GM21529 (cell line): ENCODE results near the gene SLCO2A1.

ENCODE experiments used
- ATAC-seq: cut with Tn5 transposase; IDR thresholded peaks from one replicate; pipeline ENCODE4 v1.9.1; 2021; ENCODE audit not compliant: unreplicated experiment

SLCO2A1 gene

DNA sequence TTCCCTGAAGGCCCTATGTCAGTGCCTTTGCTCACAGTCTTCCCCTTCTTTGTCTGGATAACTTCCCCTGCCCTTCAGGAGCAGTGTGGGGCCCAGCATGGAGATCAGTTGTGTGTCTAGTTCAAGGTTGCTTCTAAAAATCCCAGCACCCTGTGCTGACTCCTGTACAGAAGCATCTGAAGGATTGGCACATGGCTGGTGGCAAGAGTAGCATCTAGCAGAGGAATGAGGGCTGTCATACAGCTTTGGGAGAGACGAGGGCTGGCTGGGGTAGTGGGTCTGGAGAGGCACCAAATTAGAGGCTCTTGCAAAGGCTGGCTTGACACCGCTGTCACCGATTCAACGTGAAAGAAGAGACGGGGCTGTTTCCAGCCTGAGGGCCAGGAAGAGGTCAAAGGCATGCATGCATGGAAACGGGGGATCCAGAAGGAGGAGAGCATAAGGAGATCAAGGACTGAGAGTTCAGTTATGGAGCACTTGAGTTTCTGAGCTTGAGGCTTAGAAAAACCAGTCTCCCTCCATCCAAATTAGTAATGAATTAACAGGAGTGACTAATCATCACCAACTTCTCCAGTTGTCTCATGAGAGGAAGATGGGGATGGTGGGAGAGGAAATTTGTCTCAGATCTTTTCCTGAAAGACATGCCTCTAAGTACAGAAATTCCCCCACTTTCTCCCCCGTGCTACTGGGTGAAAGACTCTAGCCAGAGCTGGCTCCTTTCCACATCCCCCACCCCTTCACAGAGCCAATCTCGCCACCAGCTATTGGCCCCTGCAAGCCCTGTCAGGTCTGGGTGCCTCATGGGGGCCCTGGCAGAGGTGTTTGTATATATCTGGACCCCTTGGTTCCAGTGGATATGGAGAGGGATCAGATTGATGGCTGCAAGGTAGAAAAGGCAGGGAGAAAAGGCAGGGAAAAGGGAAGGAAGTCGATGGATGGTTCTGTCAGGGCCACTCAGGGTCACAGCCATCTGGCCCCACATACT lies 45.9 kb downstream of the SLCO2A1 start:
- ATAC-seq = no peak

DNA sequence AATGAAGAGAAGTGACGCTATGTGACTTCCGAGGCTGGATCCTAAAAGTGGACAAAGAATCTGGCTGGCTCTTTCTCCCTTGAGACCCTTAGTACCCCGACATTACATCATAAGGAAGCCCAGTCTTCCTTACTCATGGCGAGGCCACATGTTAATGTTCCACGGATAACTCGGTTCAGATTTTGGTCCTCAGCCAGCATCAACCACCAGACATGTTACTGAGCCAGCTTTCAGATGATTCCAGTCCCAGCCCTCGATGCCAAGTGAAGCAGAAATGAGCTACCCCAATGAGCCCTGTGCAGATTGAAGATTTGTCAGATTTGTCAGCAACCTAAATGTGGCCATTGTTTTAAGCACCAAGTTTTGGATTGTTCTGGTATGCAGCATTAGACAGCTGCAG lies 46.6 kb downstream of the SLCO2A1 start:
- ATAC-seq = no peak

DNA sequence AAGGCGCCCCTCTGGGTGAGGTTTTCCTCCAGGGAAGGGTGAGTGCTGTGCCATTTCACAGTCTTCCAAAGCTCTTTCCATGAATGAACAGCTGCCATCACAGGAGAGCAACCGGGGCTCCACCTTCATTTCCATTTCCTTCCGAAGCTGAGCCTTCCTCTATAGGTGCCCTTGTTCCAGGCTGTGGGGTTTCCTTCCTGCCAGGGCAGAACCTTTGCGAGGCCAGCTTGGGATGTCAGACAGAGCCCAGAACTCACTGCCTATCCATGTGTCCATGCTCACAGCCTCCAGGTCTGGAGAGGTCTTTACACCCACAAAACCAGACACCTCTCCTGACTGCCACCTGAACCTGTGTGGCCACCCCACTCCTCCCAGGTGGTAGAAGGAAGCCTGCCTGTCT lies 49.2 kb downstream of the SLCO2A1 start:
- no peak for ATAC-seq

DNA sequence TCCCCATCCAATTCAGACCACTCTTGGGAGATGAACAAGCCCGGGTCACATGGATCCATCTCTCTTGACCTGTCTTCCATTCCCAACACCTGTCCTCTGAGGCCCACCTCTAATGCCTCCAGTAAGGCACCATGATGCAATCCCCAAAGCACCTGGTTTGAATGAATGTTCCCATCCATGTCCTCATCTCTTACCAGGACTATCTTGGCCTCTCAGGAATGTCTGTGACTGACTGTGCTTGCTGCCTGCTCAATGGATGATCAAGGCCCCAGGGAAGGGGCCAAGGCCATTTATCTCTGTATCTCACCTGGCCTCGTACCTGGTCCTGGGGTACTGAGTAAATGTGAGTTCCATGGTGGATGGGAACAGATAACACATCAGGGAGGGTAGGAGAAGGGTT lies 49.7 kb downstream of the SLCO2A1 start:
- ATAC-seq = no peak

DNA sequence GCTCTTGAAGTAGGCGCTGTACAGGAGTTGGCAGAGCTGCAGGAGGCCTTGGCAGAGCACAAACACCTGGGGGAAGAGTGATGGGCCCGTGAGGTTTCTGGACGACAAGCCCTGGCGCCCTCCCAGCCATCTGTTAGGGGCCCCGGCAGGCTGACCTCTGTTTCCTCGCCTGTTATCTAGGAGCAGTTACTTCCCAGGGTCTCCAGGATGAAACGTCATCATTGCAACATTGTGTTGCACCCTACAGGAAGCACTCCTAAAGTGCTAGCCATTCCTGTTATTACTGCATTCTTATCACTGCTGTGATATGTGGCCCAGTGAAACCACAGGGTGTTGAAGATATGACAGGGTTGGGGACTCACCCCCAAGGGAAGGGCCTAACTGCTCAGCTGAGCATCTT lies 50.2 kb downstream of the SLCO2A1 start:
- no peak for ATAC-seq

DNA sequence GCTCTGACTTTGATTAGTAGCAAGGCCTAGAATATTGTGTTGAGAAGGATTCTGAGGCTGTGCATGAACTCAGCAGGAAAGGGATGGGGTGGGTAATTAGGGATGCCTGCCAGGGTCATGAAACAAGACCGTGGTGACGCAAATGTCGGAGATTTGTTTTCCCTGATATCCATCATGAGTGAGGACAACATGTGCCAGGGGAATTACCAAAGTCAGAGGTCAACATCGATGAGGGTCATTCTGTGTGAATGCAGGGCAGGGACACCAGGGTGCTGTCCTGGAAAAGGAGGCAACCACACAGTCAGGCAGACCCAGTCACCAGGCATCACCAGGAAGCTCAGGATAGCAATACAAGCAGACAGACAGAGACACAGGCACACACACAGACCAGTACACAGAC lies 52.2 kb downstream of the SLCO2A1 start:
- no peak for ATAC-seq

DNA sequence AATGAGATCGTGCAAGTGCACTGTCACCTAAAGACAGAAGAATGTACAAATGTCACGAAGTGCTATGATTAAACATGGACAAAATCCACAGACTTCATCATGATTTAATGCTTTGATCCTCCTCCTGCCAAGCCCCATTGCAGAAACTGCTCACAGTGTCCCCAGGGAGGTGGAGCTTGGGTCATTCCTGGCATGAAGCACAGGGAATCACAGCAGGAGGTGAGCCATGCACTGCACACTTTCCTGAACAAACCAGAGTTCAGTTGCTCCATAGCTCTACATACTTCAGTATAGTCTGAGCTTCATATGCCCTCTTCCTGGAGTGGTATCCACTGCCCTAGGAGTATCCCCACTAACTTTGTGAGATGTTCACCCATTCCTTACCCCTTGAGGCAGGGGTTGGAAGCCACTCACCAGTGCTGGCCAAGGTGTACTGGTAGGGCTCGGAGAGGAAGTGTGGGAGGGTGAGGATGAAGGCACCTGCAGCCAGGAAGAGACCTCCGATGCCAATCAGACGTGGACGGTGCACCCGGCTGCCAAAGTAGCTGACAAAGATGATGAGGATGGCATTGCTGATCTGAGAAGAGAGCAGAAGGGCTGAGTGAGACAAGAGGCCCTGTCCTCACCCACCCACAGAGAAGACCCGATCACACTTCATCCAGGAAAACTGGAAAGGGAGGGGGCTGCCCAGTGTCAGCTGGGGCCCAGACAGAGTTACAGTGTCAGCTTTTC lies 56.3 kb downstream of the SLCO2A1 start:
- ATAC-seq = no peak

DNA sequence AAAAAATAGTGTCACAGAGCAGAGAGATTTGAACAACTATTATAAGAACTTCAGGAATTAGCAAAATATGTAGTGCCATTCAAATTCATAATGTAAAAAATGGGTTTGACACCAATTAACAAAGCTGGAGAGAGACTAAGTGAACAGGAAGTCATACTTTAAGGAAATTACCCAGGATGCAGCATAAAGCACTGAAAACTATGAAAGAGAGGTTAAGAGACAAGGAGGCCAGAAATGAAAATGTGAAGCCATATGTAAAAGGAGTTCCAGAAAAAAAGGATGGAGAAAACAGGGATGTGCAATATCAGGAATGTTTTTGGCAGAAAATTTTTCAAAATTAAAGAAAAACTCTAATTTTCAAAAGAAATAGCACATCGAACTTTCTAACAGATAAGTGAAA lies 57.6 kb downstream of the SLCO2A1 start:
- no peak for ATAC-seq

DNA sequence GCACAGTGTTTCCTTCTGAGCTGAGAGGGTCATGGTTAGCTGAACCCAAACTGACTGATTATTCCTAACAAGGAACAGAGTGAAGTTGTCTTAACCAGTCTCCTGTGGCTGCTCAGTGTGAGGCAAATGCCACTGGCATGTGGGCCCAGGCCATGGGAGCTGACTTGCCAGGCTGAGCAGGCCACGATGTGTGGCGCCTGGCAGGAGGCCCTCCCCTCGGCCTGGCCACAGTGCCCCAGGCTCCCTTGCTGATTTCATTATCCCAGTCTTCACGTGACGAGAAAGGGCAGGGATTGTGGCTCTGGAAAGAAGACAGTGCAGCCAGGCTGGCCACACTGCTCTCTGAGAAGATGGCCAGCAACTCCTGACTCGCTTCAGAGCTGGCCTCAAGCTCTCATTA lies 58.8 kb downstream of the SLCO2A1 start:
- no peak for ATAC-seq

DNA sequence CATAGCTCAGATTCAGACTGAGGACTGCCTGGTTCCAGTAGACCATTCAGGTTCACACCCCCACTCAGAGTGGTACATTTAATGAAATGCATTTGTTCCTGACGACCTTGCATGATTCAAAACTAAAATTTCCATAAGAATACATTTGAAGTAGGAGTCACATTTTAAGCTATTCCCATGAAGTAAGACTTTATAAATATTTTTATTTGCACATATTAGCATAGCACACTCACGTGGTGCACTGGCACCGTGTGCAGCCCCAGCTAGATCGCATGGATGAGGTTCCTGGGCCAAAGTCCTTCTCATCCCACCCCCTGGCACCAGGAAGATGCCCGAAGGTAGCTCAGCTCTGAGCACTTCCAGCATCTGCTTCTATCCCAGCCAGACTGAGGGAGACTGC lies 59.4 kb downstream of the SLCO2A1 start:
- no peak for ATAC-seq

DNA sequence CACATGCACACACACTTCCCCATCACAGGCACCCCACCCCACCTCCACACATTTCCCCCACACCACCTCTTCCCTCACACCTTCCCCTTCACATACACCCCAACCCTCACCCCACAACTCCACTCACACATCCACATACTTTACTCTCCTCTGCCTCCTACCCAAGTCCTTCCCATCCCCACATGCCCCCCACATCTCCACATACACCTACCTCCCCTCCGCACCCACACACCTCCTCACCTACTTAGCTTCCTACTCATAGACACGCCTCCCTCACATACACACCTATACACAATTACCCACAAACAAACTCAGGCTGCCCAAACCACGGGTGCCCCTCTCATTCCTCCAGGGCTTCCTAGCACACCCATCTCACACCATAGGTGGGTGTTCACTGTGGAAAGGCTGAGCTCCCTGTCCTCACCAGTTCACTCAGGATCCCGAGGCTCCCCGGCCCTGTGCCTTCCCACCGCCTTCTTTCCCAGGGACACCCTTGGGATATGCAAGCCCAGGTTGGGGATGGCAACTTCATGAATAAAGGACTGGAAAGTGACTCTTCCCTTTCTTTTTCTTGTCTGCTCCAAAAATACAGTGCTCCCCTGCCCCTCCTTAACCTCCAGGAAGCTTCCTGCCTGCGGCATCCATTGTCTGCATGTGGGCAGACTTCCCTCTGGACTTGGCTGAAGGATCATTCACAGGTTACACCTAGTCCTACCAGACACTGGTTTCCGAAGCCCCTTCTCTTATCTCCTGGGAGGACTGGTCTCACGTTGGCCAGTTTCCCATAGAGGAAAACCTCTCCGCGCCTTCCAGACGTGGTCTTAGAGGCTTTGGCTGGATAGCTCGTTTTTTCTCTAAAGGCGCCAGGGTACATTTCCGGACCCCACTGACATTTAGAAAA lies 61.5 kb downstream of the SLCO2A1 start:
- no peak for ATAC-seq

DNA sequence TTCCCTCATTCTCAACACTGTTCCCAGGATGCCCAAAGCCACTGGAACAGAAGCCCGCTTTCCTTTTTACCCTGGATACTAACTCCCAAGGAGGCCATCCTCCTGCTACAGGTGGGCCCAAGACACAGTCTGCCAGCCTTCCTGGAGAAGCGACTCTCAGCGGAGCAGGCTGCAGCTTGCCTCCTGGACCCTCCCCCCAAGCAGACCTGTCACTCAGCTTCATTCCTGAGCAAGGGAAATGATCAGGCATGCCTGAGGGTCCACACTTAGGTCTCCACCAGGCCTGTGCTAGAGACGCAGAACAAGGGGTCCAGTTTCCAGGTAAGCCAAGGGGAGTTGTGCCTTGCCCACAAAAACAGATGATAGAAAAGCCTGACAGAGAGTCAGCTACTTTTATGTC lies 62.8 kb downstream of the SLCO2A1 start:
- no peak for ATAC-seq

DNA sequence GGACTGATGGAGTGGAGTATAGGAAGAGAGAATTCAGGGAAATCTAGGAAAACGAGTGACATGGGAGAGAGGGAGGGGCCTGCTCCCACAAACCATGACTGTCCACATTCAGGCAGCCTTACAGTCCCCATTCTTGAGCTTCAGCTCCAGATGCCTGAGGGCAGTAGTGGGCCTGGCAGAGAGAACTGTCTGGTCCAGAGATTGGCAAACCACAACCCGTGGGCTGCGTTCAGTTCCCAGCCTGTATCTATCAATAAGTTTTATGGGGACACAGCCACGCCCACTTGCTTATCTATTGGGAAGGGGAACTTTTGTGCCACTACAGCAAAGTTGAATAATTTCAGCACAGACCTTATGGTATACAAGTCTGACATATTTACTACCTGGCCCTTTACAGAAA lies 63.8 kb downstream of the SLCO2A1 start:
- ATAC-seq = no peak

DNA sequence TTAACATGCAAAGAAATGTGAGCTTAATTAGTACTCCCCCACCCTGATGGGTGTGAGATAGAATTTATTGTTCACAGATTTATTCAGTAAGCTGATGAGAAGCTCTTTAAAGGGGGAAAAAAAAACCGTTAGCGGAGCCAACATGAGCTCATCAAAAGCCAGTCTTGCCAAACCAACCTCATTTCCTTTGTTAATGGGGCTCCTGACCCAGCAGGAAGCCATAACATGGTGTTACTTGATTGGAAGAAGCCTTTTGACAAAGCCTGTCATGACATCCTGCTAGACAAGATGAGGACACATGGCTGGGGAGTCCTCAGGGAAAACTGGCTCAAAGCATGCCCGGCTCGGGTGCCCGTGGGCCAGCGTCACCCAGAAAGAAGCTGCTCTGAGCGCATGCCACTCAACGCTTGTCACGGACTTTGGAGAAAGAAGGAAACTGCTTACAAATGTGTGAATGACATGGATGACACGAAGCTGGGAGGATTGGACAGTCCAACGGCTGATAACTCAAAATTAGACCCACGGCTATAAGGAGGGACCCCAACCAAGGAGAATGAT lies 64.6 kb downstream of the SLCO2A1 start:
- ATAC-seq = no peak

DNA sequence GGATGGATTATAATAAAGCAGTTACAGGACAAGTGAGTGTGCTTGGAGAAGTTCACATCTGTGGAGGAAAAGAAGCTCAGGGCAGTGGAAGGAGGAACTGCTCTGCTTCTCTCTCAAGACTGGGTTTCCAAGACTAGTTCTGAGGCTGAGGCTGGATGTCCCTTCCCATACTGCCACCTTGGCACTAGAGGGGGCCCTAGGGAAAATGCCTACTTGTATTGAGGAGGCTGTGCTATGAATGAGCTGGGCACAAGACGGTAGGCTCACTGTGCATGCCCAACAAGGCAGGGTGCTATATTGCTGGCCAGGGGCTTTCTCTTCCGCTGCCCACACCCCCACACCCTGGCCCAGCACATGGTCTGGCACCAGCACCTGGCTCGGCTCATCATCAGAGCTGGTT lies 65.2 kb downstream of the SLCO2A1 start:
- no peak for ATAC-seq

DNA sequence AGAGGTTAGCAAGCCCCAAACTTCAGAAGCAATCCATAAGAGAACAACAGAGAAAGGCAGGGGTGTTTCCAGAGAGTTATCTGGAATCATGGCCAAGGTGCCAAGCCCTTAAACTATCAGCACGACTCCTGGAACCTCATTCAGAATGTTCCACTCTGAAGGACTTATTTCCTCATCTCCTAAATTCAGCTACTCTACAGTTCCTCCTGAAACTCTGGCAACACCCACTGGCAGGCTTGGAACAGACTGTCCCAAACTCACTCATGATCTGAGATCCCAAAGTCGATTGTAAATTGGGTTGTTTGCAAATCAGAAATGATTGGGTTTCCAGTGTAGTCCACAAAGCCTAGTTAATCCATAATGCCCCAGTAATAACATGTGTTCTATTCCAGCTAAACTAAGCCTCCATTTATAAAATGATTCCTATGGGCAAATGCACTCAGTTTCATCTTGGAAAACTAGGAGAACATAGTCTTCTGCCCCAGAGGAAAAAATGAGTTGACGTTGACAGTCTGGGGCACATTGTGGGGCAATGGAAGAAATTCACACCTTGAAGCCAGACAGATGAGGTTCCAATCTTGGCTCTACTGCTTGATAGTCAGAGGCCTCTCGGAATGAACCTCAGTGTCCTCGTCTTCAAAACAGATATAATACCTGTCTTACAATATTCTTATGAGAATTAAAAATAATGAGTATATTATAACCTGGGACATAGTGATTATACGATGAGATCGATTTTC lies 65.9 kb downstream of the SLCO2A1 start:
- ATAC-seq = no peak

DNA sequence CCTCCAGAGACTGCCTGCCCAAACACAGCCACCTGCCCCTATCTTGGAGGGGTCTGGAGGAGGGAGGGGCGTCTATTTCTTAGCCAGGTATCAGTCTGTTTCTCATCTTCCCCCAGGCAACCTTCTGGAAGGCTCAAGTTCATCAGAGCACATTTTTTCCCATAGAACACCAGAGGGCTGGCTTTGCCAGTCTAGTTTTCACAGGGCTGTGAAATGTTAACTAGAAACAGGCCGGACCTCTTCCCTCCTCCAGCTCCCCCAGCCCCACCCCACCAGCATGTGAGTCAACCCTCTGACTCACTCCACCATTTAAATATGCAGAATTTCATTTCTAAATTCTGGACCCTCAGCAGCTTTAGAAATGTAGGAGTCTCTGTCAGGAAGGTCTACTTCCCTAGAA lies 66.9 kb downstream of the SLCO2A1 start:
- no peak for ATAC-seq

DNA sequence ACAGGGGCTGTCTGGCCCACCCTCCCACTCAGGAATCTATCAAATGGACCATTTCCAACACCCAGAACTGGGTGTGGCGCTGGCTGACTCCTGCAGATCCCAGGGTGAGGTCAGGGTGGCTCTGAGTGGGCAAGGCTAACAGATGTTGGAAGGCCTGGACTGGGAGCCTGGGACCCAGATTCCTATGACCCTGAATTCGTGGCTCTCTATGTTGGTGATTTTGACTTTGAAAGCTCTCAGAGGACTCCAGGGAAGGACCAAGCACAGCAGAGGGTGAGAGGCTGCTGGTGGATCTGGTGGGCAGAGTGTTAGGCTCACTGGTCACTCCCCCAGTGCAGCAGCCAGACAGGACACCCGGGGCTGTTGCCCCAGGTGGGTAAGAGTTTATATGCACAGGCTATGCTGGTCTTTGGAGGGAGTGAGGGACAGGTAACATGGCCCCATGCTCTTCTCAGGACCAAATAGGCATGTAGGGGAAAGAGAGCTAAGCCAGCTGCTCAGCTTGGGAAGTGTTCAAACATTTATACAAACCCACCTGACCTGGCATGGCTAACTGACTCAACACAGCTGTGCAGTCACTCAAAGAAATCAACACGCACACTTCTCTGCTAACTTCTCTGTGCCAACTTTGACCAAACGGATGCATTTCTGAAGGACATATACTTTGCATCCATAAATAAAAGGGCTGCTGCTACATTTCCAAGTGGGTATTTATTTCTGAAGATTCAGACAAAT lies 71.5 kb downstream of the SLCO2A1 start:
- no peak for ATAC-seq

DNA sequence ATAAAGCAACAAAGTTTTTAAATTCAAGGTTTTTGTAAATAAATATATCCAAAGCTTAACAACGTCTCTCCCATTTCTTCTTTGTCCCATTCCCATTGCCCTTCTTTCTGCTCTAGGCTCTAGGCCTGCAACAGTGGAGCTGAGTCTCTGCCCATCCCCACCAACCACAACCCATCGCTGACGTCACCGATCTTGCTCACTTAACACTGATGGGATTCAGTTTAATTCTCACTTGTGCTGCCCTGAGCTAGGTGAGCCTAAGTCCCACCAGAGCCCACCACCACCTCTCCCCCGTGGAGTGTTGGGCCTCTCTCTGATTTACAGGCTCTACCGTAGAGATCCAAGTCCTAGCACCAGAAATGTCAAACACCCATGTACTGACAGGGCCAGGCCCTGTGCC lies 72.7 kb downstream of the SLCO2A1 start:
- ATAC-seq = no peak

DNA sequence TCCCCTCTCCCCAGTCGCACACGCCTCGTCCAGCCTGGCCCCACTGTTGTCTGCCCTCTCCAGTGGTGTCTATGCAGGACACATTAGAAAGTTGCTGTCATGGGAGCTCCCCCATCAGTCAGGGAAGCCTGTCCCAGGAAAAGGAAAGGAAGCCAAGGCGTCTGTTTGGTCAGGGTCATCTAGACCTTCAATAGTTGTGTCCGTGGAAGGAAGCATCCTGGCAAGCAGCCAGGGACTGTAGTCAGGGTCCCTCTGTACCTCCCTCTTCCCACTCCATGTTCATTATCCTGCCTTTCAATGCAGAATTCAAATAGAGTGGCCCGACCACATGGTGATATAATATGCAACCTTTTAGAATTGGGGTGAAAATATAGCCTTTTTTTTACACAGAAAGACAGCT lies 73.4 kb downstream of the SLCO2A1 start:
- no peak for ATAC-seq
